Liver (tissue), 9 donors: ENCODE data around the gene C18orf54. TPM values are rescaled to one million over a fixed set of nuclear protein-coding genes. Genes with fewer than 3 reads are reported as not detected.
A peak's percentile ranks its signal among the peaks of the same experiment; 100 is the strongest.

ENCODE experiments used
- DNase-seq: peaks from one replicate; pipeline ENCODE4 v3.0.0-alpha.2; 2017; ENCODE audit warnings: low spot score
- H3K27ac ChIP-seq, 2 donors: one replicate each; pipeline ENCODE4 v1.7.0; 2013; ENCODE audit warnings: inconsistent platforms in 2 of 2, low read length in 2 of 2, control low read depth in 1 of 2, low read depth in 1 of 2, mild to moderate bottlenecking in 1 of 2
- H3K27me3 ChIP-seq, 4 donors: one replicate each; pipeline versions ENCODE4 v1.6.1 to v1.7.0; 2013; ENCODE audit warnings: low read length in 3 of 4, inconsistent platforms in 1 of 4, mild to moderate bottlenecking in 1 of 4, moderate library complexity in 1 of 4; ENCODE audit not compliant: control insufficient read depth in 4 of 4, insufficient read depth in 4 of 4
- H3K36me3 ChIP-seq, 4 donors: one replicate each; pipeline versions ENCODE4 v1.6.1 to v1.7.0; 2013; ENCODE audit warnings: low read length in 3 of 4, mild to moderate bottlenecking in 3 of 4, low read depth in 1 of 4, moderate library complexity in 1 of 4; ENCODE audit not compliant: control insufficient read depth in 4 of 4, insufficient read depth in 3 of 4
- H3K4me1 ChIP-seq, 4 donors: one replicate each; pipeline versions ENCODE4 v1.6.1 to v1.7.0; 2013; ENCODE audit warnings: low read length in 3 of 4, mild to moderate bottlenecking in 3 of 4, moderate library complexity in 1 of 4; ENCODE audit not compliant: control insufficient read depth in 4 of 4, insufficient read depth in 4 of 4
- H3K4me3 ChIP-seq, 3 donors: one replicate each; pipeline versions ENCODE4 v1.6.1 to v1.7.0; 2013; ENCODE audit warnings: low read length in 3 of 3, control low read depth in 1 of 3, low read depth in 1 of 3, mild to moderate bottlenecking in 1 of 3
- H3K9ac ChIP-seq, 2 donors: one replicate each; pipeline ENCODE4 v1.7.0; 2013; ENCODE audit warnings: low read length in 2 of 2, mild to moderate bottlenecking in 2 of 2, moderate library complexity in 2 of 2, control low read depth in 1 of 2, low read depth in 1 of 2
- H3K9me3 ChIP-seq, 4 donors: one replicate each; pipeline versions ENCODE4 v1.6.1 to v1.7.0; 2013; ENCODE audit warnings: low read length in 3 of 4; ENCODE audit not compliant: control insufficient read depth in 4 of 4
- EGR1 ChIP-seq, 2 donors: IDR thresholded peaks; 2 replicates each; pipeline ENCODE4 v1.6.1; 2016 to 2018; ENCODE audit warnings: antibody characterized with exemption in 2 of 2, low read depth in 2 of 2
- FOXA1 ChIP-seq: IDR thresholded peaks from 2 replicates; pipeline ENCODE4 v1.6.1; 2016; ENCODE audit warnings: antibody characterized with exemption
- FOXA2 ChIP-seq: IDR thresholded peaks from 2 replicates; pipeline ENCODE4 v1.6.1; 2016; ENCODE audit warnings: antibody characterized with exemption
- GABPA ChIP-seq, 2 donors: IDR thresholded peaks in 1 of 2; conservative IDR thresholded peaks in 1 of 2; 2 replicates each; pipeline ENCODE4 v1.6.1; 2016; ENCODE audit warnings: antibody characterized with exemption in 2 of 2, mild to moderate bottlenecking in 1 of 2, moderate library complexity in 1 of 2
- HNF4A ChIP-seq, 2 donors: conservative IDR thresholded peaks; 2 replicates each; pipeline ENCODE4 v1.6.1; 2016; ENCODE audit warnings: antibody characterized with exemption in 2 of 2, mild to moderate bottlenecking in 2 of 2
- HNF4G ChIP-seq: IDR thresholded peaks from 2 replicates; pipeline ENCODE4 v1.6.1; 2016; ENCODE audit warnings: antibody characterized with exemption
- NR2F2 ChIP-seq: IDR thresholded peaks from 2 replicates; pipeline ENCODE4 v1.6.1; 2016; ENCODE audit warnings: antibody characterized with exemption
- RAD21 ChIP-seq, 2 donors: IDR thresholded peaks; 2 replicates each; pipeline ENCODE4 v1.6.1; 2016; ENCODE audit warnings: antibody characterized with exemption in 2 of 2, mild to moderate bottlenecking in 2 of 2
- RXRA ChIP-seq, 2 donors: IDR thresholded peaks; 2 replicates each; pipeline ENCODE4 v1.6.1; 2017 to 2018; ENCODE audit warnings: antibody characterized with exemption in 2 of 2, mild to moderate bottlenecking in 1 of 2
- YY1 ChIP-seq: IDR thresholded peaks from 2 replicates; pipeline ENCODE4 v1.6.1; 2016; ENCODE audit warnings: antibody characterized with exemption, mild to moderate bottlenecking
- WGBS: extraction: QIAGEN DNeasy Blood & Tissue Kit; methylation state at CpG from one replicate; pipeline ENCODE4 v1.1.7; 2013; 5-methylcytosine and 5-hydroxymethylcytosine counted together
- polyA plus RNA-seq, 2 donors: library from polyadenylated mRNA; stranded (reverse) in 1 of 2; unstranded in 1 of 2; fragments of 200-250 nt in 1 of 2; fragments of >200 nt in 1 of 2; fragmentation: Nextera tagmentation in 1 of 2; extraction: Ambion mirVana in 1 of 2; gene quantifications; one replicate each; pipeline versions ENCODE4 v1.2.1 to v1.2.3, GENCODE V29; 2013 to 2015
- total RNA-seq, 2 donors: library from RNA; depleted of rRNA; stranded (reverse); fragments of >200 nt; gene quantifications; one replicate each; pipeline ENCODE4 v1.2.3, GENCODE V29; 2014
- TF ChIP-seq, protein P1 (sequence below): IDR thresholded peaks from 2 replicates; pipeline ENCODE4 v1.6.1; 2016; ENCODE audit warnings: antibody characterized with exemption
- TF ChIP-seq, protein P2 (sequence below): IDR thresholded peaks from 2 replicates; pipeline ENCODE4 v1.6.1; 2016; ENCODE audit warnings: antibody characterized with exemption, mild to moderate bottlenecking
- donor health status: healthy.
- donor health status: healthy.
- donor health status: healthy.
- donor health status: healthy.
- donor health status: healthy.

C18orf54 gene
- total and polyA plus RNA-seq, 4 donors, result 0.21 to 4.9 (median 0.33) TPM

DNA sequence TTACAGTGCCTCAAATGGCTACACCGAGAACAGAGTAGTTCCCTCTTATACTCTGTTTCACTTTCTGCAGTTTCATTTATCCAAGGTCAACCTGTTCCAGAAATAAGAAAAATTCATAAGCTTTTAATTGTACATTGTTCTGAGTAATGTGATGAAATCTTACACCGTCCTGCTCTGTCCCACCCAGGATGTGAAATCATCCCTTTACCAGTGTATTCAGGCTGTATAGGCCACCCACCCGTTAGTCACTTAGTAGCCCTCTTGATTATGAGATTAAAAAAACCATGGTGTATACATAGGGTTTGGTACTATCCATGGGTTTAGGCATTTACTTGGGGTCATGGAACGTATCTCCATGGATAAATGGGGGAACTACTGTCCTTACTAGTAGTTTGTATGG is 29.9 kb upstream of the C18orf54 start:
- H3K27me3 ChIP-seq, result no peaks in the 10 kb centered on the region
- no peak overlapping the region for H3K27ac ChIP-seq
- no peaks in the 10 kb centered on the region for H3K9me3 ChIP-seq
- no peak overlapping the region for H3K9ac ChIP-seq
- no peak for DNase-seq
- no peak overlapping the region for H3K4me3 ChIP-seq
- WGBS, result 90% methylated on average over 4 of the region's 4 CpGs
- TF ChIP-seq HNF4A (conservative IDR thresholded peaks at IDR 0.05) (no peak), GABPA (IDR thresholded peaks at IDR 0.05 in 1 of 2, conservative IDR thresholded peaks at IDR 0.05 in 1 of 2) (no peak), NR2F2 (no peak), EGR1 (IDR thresholded peaks at IDR 0.05; ENCODE audit: low read depth in 2 of 2) (no peak), HNF4G (no peak), YY1 (no peak), RXRA (IDR thresholded peaks at IDR 0.05) (no peak)
- TF ChIP-seq, protein P1, sequence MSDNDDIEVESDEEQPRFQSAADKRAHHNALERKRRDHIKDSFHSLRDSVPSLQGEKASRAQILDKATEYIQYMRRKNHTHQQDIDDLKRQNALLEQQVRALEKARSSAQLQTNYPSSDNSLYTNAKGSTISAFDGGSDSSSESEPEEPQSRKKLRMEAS, result no peak
- H3K4me1 ChIP-seq, result peaks cover 0 to 4% (median 0%) of the 10 kb centered on the region in 4 donors
- no peaks in the 10 kb centered on the region for H3K36me3 ChIP-seq

DNA sequence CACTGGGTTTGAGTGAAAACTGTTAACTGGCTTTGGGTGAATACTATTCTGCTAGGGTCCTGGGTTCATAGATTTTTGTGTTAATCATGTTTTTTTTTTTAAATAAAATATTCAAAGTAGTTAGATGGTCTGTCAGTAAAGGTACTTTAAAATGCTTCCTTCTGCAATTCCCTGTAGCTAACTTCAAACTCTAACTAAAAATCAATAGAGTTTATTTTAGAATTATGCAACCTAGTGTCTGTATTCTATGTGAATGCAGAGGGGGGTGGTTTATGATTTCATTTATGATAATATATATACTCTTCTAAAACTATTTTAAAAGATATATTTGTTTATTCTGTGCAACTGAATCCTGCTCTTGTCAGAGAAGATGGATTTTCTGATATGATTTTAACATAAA is 27.9 kb upstream of the C18orf54 start:
- Histone ChIP-seq H3K27ac (no peak overlapping the region), H3K27me3 (no peaks in the 10 kb centered on the region), H3K4me3 (no peak overlapping the region), H3K4me1 (peaks cover 0 to 4% (median 0%) of the 10 kb centered on the region in 4 donors), H3K9ac (no peak overlapping the region), H3K9me3 (no peaks in the 10 kb centered on the region), H3K36me3 (no peaks in the 10 kb centered on the region)
- no peak for DNase-seq
- TF ChIP-seq FOXA2 (no peak), FOXA1 (no peak)

DNA sequence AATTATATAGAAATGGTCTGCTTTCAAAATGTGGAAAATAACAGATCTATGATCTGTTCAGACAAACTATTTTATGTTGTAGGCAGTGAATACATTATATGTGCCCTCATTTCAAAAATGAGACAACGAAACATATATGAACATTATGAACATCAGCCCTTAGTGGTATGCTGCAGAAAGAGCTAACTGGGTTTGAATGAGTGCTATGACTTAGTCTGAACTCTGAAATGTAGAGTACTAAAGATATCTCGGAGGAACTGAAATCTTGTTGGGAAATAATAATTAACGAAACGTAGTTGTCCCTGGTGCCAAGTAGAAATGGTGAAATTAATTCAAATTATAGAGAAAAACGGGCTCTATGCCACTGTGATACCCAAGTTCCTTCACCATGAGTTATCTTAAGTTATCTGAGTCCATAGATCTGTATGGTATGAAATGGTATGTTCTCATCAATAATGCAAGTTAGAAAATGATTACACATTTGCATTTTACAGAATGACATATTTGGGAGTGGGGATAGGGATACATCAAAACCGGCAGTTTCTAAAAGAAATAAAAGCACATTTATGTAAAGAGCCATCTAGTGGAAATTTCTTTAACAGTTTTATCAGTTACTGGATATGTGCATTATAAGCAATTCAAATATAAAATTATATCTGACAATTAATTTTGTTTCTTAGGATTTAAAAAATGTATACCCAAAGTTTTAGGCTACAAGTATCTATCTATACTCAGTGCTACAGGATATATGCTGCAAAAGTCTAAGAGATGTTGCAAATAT is 26.7 kb upstream of the C18orf54 start:
- DNase-seq, result no peak
- Histone ChIP-seq H3K9me3 (no peaks in the 10 kb centered on the region), H3K27me3 (no peaks in the 10 kb centered on the region), H3K4me3 (no peak overlapping the region), H3K4me1 (peaks cover 0 to 4% (median 0%) of the 10 kb centered on the region in 4 donors), H3K9ac (no peak overlapping the region), H3K27ac (no peak overlapping the region), H3K36me3 (no peaks in the 10 kb centered on the region)
- 75% methylated on average over 6 of the region's 6 CpGs for WGBS
- TF ChIP-seq RAD21 (IDR thresholded peaks at IDR 0.05), result peak in 1 of 2 donors; percentile 8
- TF ChIP-seq, protein P2, sequence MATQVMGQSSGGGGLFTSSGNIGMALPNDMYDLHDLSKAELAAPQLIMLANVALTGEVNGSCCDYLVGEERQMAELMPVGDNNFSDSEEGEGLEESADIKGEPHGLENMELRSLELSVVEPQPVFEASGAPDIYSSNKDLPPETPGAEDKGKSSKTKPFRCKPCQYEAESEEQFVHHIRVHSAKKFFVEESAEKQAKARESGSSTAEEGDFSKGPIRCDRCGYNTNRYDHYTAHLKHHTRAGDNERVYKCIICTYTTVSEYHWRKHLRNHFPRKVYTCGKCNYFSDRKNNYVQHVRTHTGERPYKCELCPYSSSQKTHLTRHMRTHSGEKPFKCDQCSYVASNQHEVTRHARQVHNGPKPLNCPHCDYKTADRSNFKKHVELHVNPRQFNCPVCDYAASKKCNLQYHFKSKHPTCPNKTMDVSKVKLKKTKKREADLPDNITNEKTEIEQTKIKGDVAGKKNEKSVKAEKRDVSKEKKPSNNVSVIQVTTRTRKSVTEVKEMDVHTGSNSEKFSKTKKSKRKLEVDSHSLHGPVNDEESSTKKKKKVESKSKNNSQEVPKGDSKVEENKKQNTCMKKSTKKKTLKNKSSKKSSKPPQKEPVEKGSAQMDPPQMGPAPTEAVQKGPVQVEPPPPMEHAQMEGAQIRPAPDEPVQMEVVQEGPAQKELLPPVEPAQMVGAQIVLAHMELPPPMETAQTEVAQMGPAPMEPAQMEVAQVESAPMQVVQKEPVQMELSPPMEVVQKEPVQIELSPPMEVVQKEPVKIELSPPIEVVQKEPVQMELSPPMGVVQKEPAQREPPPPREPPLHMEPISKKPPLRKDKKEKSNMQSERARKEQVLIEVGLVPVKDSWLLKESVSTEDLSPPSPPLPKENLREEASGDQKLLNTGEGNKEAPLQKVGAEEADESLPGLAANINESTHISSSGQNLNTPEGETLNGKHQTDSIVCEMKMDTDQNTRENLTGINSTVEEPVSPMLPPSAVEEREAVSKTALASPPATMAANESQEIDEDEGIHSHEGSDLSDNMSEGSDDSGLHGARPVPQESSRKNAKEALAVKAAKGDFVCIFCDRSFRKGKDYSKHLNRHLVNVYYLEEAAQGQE, result no peak
